MG63 (cell line): ENCODE data around the gene TMEM269. TPM values are rescaled to one million over a fixed set of nuclear protein-coding genes. Genes with fewer than 3 reads are reported as not detected.
A peak's percentile ranks its signal among the peaks of the same experiment; 100 is the strongest.
"Not testable (repeated sequence)": the region's sequence is repeated elsewhere in the genome, so short reads cannot be mapped to it uniquely, and the experiment has no call there.

Source experiments
- DNase-seq: peaks from one replicate; pipeline ENCODE4 v3.0.0-alpha.2; 2020
- H3K27me3 ChIP-seq: fragments of 250-450 bp; sonication (Bioruptor Pico); 2 replicates; pipeline ENCODE4 v1.5.1; 2020; ENCODE audit warnings: mild to moderate bottlenecking, moderate library complexity
- H3K36me3 ChIP-seq: fragments of 250-450 bp; sonication (Bioruptor Pico); 2 replicates; pipeline ENCODE4 v1.5.1; 2020; ENCODE audit warnings: mild to moderate bottlenecking, moderate library complexity
- H3K4me3 ChIP-seq: fragments of 250-450 bp; sonication (Bioruptor Pico); 2 replicates; pipeline ENCODE4 v1.5.1; 2020; ENCODE audit warnings: mild to moderate bottlenecking, moderate library complexity
- H3K9me3 ChIP-seq: fragments of 250-450 bp; sonication (Bioruptor Pico); 2 replicates; pipeline ENCODE4 v1.5.1; 2020; ENCODE audit warnings: mild to moderate bottlenecking, moderate library complexity
- total RNA-seq: library from RNA; depleted of rRNA; stranded (reverse); fragments of >200 nt; shearing (Covaris generic); gene quantifications from 2 replicates; pipeline ENCODE4 v1.2.3, GENCODE V29; 2014; ENCODE audit warnings: low replicate concordance

TMEM269 gene
- total RNA-seq, 1 experiment from 2014 or later: 0.16 TPM

DNA sequence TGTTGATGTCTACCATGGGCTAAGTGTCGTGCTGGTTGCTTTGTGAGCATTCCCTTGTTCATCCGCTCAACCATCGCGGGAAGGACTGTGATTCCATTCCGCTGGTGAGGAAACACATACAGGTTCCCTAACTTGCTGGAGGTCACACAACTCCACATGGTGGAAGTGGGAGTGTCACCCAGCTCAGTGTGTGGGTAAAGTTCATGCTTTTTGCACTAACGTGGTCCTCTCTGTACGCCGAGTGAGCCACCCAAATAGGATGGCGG lies 40.7 kb upstream of the TMEM269 start:
- Histone ChIP-seq H3K4me3 (no peak overlapping the region), H3K36me3 (peaks cover 15% of the 10 kb centered on the region), H3K9me3 (no peaks in the 10 kb centered on the region), H3K27me3 (no peaks in the 10 kb centered on the region)
- DNase-seq: no peak

- no peak for DNase-seq
- Histone ChIP-seq H3K4me3 (no peak overlapping the region), H3K27me3 (no peaks in the 10 kb centered on the region), H3K36me3 (peaks cover 20% of the 10 kb centered on the region), H3K9me3 (no peaks in the 10 kb centered on the region)
Measured at GRCh38 chr1:42745851-42746250, 38.9 kb upstream of the TMEM269 start.

- H3K36me3 ChIP-seq: peaks cover 20% of the 10 kb centered on the region
- no peaks in the 10 kb centered on the region for H3K27me3 ChIP-seq
- no peak for DNase-seq
- no peak overlapping the region for H3K4me3 ChIP-seq
- no peaks in the 10 kb centered on the region for H3K9me3 ChIP-seq
Measured at GRCh38 chr1:42746436-42747105, 38.2 kb upstream of the TMEM269 start.

GRCh38 chr1:42747125-42747524 lies 37.7 kb upstream of the TMEM269 start:
- no peaks in the 10 kb centered on the region for H3K27me3 ChIP-seq
- no peak overlapping the region for H3K4me3 ChIP-seq
- no peak for DNase-seq
- H3K36me3 ChIP-seq: peaks cover 25% of the 10 kb centered on the region
- no peaks in the 10 kb centered on the region for H3K9me3 ChIP-seq

GRCh38 chr1:42748021-42748420 lies 36.8 kb upstream of the TMEM269 start:
- no peak for DNase-seq
- Histone ChIP-seq H3K36me3 (peaks cover 34% of the 10 kb centered on the region), H3K27me3 (no peaks in the 10 kb centered on the region), H3K9me3 (no peaks in the 10 kb centered on the region), H3K4me3 (no peak overlapping the region)

DNA sequence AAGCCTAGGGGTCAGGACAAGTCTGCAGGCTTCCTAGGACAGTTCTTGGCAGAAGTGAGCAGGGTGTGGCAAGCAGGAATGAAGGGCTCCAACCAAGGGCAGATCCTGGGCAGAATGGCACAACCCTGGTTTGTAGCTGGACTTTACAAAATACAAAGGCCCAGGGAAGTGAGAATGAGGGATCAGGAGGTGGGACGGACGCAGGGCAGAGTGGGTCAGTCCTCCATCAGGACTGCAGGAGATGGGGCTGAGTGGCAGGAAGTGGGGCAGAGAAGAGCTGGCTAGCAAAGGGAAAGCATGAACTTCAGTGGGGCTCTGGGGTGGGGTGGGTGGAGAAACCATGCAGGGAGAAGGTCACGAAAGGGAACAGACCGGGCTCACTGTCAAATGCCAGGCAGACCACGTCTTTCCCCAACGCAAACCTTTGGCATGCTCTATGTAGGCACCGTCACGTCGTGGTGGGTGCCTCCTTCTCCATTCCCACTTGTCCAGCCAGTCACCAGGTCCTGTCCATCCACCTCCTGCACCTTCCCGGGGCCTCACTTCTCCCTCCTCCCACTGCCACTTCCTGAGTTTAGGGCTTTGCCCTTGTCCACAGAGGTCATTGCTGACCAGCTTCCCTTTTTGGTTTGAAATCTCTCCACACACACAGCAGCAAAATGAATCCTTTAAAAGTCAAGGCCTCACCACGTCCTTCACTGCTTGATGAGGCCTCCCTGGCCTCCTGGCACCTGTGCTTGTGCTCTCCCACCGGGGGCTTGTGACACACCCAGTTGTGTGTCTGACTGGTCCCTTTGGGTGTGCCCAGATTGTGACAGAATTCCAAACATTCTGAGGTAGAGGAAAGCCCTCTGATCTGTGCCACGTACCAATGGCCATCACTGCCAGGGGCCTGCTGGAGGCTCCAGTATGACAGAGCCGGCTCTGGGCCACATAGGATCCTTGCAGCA lies 36.1 kb upstream of the TMEM269 start:
- no peak for DNase-seq
- H3K36me3 ChIP-seq: peaks cover 42% of the 10 kb centered on the region
- H3K9me3 ChIP-seq: no peaks in the 10 kb centered on the region
- H3K27me3 ChIP-seq: no peaks in the 10 kb centered on the region
- no peak overlapping the region for H3K4me3 ChIP-seq

DNA sequence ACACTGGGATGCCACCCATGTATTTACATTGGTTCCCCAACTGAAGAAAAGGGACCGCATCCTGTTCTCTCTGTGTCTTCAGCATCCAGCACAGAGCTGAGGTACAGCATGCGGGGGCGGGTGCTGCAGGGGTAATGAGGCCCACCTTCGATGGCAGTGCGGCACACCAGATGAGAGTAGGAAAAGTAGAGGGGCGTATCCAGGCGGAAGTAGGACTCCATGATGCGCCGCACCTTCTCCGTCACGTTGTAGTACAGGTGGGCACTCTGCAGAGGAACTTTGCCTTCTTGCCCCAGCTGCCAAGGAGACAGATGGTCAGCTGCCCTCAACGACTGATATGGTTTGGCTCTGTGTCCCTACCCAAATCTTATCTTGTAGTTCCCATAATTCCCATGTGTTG lies 34.8 kb upstream of the TMEM269 start:
- Histone ChIP-seq H3K36me3 (peaks cover 53% of the 10 kb centered on the region), H3K4me3 (no peak overlapping the region), H3K27me3 (no peaks in the 10 kb centered on the region), H3K9me3 (no peaks in the 10 kb centered on the region)
- DNase-seq: no peak

DNA sequence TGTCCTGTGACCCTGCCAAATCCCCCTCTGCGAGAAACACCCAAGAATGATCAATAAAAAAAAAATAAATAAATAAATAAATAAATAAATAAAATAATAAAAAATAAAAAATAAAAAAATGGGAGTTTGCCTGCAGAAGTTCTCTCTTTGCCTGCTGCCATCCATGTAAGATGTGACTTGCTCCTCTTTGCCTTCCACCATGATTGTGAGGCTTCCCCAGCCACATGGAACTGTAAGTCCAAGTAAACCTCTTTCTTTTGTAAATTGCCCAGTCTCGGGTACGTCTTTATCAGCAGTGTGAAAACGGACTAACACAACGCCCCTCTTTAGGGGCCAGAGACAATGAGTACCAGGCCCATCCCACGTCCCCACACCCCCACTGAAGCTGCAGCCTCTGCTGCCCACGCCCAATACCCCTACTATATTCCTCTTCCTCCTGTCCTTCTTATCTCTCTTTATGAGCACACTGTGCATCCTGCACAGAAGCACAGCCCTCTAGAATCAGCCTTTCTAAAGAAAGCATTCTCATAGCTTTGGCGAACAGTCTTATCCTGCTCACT lies 33.2 kb upstream of the TMEM269 start:
- DNase-seq, H3K9me3 ChIP-seq, H3K27me3 ChIP-seq, H3K4me3 ChIP-seq: not testable (repeated sequence)
- peaks cover 67% of the 10 kb centered on the region for H3K36me3 ChIP-seq

DNA sequence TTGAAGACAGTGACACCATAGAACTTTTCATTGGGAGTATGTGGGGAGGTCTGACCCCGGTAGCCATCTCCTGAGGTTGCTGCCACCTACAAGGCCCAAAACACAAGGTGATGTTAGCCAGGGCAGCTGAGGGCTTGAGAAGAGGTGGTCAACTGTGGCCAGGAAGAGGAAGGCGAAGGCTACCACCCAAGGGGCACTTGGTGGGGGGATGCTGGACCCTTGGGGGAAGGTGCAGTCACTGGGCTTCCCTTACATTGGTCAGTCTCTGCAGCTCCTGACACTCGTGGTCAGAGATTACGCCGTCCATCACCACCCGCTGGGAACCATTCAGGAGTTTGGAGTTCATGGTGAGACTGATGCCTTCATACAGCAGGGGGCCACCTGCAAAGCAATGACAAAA lies 32.5 kb upstream of the TMEM269 start:
- peaks cover 69% of the 10 kb centered on the region for H3K36me3 ChIP-seq
- no peaks in the 10 kb centered on the region for H3K27me3 ChIP-seq
- no peaks in the 10 kb centered on the region for H3K9me3 ChIP-seq
- no peak for DNase-seq
- H3K4me3 ChIP-seq: no peak overlapping the region

GRCh38 chr1:42753070-42753469 lies 31.7 kb upstream of the TMEM269 start:
- no peaks in the 10 kb centered on the region for H3K27me3 ChIP-seq
- no peak for DNase-seq
- no peaks in the 10 kb centered on the region for H3K9me3 ChIP-seq
- no peak overlapping the region for H3K4me3 ChIP-seq
- peaks cover 67% of the 10 kb centered on the region for H3K36me3 ChIP-seq

DNA sequence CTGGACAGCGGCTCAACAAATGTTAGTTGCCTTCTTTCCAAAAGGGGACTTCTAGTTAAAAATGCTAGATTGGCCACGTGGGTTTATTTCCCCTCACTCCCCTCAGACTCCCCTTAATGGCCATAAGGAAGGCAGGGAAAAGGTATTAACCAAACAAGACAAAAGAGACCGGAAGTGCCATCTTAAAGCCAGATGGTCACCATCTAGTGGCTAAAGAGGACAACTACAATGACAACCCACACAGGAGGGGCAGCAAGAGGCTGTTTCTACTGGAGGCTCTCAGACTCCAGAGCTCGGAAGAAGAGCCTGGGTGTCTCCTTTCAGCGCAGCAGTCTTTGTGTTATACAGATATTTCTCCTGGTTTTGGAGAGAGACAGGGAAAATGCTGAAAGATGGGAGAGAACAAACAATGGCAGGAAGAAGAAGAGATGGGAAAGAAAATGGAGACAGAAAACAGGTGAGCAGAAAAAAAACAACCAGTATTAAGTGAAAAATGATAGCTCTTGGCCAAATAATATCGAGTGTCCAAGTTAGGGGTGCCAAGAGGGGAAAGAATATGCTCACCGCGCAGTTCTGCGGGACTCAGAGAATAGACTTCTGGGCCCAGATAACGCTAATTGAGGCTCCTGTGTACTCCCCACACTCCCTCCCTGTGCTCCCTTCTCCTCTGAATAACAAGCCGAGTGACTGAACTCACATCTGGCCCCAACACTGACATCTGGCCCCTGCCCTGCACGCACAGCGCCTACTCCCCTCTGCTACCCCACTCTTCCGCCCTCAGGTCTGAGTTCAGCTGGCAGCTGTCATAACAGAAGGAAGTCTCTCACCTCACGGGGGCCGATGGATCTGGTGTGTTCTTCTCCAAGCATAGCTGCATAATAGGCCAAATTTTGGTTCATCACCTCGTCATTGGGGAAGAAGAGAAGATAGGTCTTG lies 27.6 kb upstream of the TMEM269 start:
- H3K9me3 ChIP-seq: no peaks in the 10 kb centered on the region
- peaks cover 76% of the 10 kb centered on the region for H3K36me3 ChIP-seq
- no peak overlapping the region for H3K4me3 ChIP-seq
- DNase-seq: no peak
- no peaks in the 10 kb centered on the region for H3K27me3 ChIP-seq

DNA sequence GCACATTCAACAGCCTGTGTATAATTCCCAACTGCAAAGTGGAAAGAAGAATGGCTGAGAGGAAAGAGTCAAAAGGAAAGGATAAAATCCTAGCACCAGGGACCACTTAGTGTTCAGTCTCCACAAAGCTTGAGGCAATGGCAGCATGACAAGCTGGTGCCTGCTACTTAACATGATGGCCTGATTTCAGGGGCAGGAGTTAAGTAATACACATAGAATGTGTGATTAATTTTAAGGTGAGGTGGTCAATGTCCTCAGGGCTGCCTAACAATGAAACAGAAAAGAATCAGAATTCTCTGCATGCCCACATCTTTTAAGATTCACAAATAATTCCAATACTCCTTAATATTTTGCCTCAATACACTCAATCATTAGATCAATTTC lies 26.9 kb upstream of the TMEM269 start:
- no peak for DNase-seq
- peaks cover 74% of the 10 kb centered on the region for H3K36me3 ChIP-seq
- H3K9me3 ChIP-seq: no peaks in the 10 kb centered on the region
- H3K4me3 ChIP-seq: no peak overlapping the region
- no peaks in the 10 kb centered on the region for H3K27me3 ChIP-seq

DNA sequence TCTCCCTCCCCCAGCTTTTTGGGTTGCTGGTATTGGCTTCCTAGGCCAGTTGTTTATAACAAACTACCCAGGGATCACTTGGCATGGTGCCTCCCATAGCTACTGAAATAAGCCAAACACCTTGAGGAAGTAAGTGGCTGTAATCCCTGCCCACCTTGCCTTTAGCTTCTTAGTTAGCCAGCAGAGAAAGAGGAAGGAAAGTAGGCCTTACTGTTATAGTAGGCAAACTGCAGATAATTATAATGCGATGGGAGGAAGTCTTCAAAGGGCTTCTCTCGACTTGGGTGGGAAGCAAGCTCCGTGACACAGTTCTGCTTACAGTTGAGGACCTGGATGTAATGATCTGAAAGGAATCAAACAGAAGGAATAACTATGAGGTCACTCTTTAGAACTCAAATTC lies 26.1 kb upstream of the TMEM269 start:
- Histone ChIP-seq H3K9me3 (no peaks in the 10 kb centered on the region), H3K4me3 (no peak overlapping the region), H3K27me3 (no peaks in the 10 kb centered on the region), H3K36me3 (peaks cover 66% of the 10 kb centered on the region)
- DNase-seq: no peak

DNA sequence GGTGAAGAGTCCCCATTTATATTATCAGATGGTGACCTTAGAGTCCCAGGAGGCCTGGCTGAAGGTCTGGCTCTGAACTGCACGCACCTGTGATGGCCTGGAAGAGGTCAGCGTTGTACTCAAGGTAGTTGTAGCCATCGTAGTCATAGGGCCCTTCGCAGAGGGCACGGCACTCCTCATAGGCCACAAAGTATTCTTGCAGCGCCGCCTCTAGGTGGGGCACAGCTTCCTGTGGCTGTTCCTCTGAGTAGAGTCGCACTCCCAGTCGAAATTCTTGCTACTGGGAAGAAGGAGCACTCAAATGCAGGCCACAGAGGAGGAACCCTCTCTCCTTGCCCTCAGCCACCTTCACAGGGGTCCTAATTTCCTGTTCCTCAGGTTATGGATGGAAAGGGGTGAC lies 25.7 kb upstream of the TMEM269 start:
- Histone ChIP-seq H3K9me3 (no peaks in the 10 kb centered on the region), H3K27me3 (no peaks in the 10 kb centered on the region), H3K36me3 (peaks cover 61% of the 10 kb centered on the region), H3K4me3 (no peak overlapping the region)
- no peak for DNase-seq

GRCh38 chr1:42761567-42761966 lies 23.2 kb upstream of the TMEM269 start:
- no peak for DNase-seq
- Histone ChIP-seq H3K9me3 (no peaks in the 10 kb centered on the region), H3K4me3 (no peak overlapping the region), H3K27me3 (no peaks in the 10 kb centered on the region), H3K36me3 (peaks cover 39% of the 10 kb centered on the region)

DNA sequence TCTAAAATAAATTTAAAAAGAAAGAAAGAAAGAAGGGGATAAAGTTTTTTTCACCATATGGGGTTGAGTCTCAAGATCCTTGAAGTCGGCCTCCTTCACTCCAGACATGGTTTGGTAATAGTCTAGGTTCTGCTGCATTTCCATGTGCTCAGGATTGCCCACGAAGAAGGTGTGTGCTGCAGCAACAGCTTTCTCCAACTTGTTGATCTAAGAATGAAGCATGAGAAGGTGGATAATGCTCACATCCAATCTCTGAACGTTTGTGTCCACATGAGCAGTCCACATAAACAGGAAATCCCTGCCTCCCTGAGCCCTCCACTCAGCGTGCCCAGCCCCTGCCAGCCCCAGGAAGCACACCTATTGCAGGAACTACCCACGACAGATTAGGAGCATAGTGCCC lies 22.5 kb upstream of the TMEM269 start:
- no peak overlapping the region for H3K4me3 ChIP-seq
- DNase-seq: no peak
- H3K27me3 ChIP-seq: no peaks in the 10 kb centered on the region
- no peaks in the 10 kb centered on the region for H3K9me3 ChIP-seq
- H3K36me3 ChIP-seq: peaks cover 32% of the 10 kb centered on the region

DNA sequence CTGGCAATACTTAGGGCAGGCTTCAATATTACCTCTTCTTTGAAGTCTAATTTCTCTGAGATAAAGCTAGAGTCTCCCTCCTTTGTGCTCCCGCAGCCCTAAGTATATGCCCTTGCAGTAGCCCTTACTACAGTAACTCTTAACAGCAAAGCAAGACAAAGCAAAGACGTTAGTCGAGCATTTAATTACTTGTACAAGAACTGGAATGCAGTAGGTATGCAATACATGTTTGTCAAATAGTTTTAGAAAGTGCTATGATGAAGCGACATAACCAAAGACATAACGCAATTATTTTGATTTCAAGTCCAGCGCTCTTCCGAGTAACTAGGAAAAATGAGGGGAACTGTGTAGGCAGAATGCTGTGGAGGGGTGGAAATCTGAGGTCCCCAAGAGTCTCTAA lies 19.5 kb upstream of the TMEM269 start:
- DNase-seq: no peak

More for the DNA sequence above, 19.5 kb upstream of the TMEM269 start:
- Histone ChIP-seq H3K4me3 (peak overlapping the region; percentile 87), H3K9me3 (no peaks in the 10 kb centered on the region), H3K36me3 (peaks cover 14% of the 10 kb centered on the region), H3K27me3 (no peaks in the 10 kb centered on the region)
